Kidney (tissue), 14 donors: ENCODE results near the gene BRINP1. TPM values are rescaled to one million over a fixed set of nuclear protein-coding genes. Genes with fewer than 3 reads are reported as not detected.

Experiments used
- DNase-seq, 5 donors: peaks; one replicate each; pipeline ENCODE4 v3.0.0-alpha.2; 2013 to 2020
- FAIRE-seq: peaks from 2 replicates; lab custom pipeline; 2012; peaks lifted over from hg19 to GRCh38; lab: Jason Lieb, UNC
- H3K27ac ChIP-seq, 2 donors: one replicate each; pipeline ENCODE4 v1.7.0; 2013; ENCODE audit warnings: low read depth in 2 of 2, low read length in 2 of 2, inconsistent platforms in 1 of 2
- H3K27me3 ChIP-seq: one replicate; pipeline ENCODE4 v1.7.1; 2013; ENCODE audit warnings: low read length, inconsistent platforms; ENCODE audit not compliant: control insufficient read depth, insufficient read depth
- H3K36me3 ChIP-seq, 3 donors: one replicate each; pipeline versions ENCODE4 v1.7.0 to v1.7.1; 2013; ENCODE audit warnings: low read length in 3 of 3, control low read depth in 1 of 3, inconsistent platforms in 1 of 3; ENCODE audit not compliant: insufficient read depth in 3 of 3, control insufficient read depth in 2 of 3
- H3K4me1 ChIP-seq, 3 donors: one replicate each; pipeline versions ENCODE4 v1.7.0 to v1.7.1; 2013; ENCODE audit warnings: low read length in 3 of 3, inconsistent platforms in 1 of 3, low read depth in 1 of 3; ENCODE audit not compliant: control insufficient read depth in 2 of 3, insufficient read depth in 2 of 3
- H3K4me3 ChIP-seq, 3 donors: one replicate each; pipeline versions ENCODE4 v1.7.0 to v1.8.1; 2013; ENCODE audit warnings: low read length in 3 of 3, control low read depth in 1 of 3, inconsistent platforms in 1 of 3
- H3K9ac ChIP-seq, 3 donors: one replicate each; pipeline versions ENCODE4 v1.7.0 to v1.7.1; 2013; ENCODE audit warnings: low read length in 3 of 3, control low read depth in 1 of 3, inconsistent platforms in 1 of 3
- H3K9me3 ChIP-seq, 3 donors: one replicate each; pipeline versions ENCODE4 v1.7.0 to v1.7.1; 2013; ENCODE audit warnings: low read length in 3 of 3, control low read depth in 1 of 3, inconsistent platforms in 1 of 3; ENCODE audit not compliant: control insufficient read depth in 2 of 3, insufficient read depth in 1 of 3
- intact Hi-C: fragments of 100-400 bp; cut with DNase I; formaldehyde crosslinking; loops from one replicate; pipeline ENCODE4 v1.11.1; 2022
- polyA plus RNA-seq: library from polyadenylated mRNA; stranded (reverse); fragments of 350-450 nt; fragmentation: Illumina TruSeq; extraction: RNeasy Lipid Tissue Mini Kit (QIAGEN cat#74804); gene quantifications from one replicate; pipeline ENCODE4 v1.2.3, GENCODE V29; 2014; ENCODE audit warnings: low read depth, low replicate concordance; ENCODE audit not compliant: insufficient read depth
- total RNA-seq: library from RNA; stranded (reverse); fragmentation: NEBNext Ultra II Directional; extraction: Animal tissue kit (Norgen Biotek cat#: 25700); gene quantifications from one replicate; pipeline ENCODE4 v1.2.1, GENCODE V29; 2021
- TF ChIP-seq, protein P1 (sequence below): IDR thresholded peaks from 3 replicates; pipeline ENCODE4 v1.5.1; 2012; ENCODE audit warnings: mild to moderate bottlenecking, moderate library complexity, borderline replicate concordance; ENCODE audit not compliant: insufficient read depth; ENCODE audit errors: extremely low read depth
- donor health status: control.
- donor health status: control.
- donor health status: control.
- donor health status: control.
- donor health status: control.
- donor health status: DM: yes; HTN: yes; CAD: no.
- donor health status: Normal renal cell carcinoma (clear cell type).

The BRINP1 gene
- total and polyA plus RNA-seq, 2 donors from 2014 or later = 0.84 to 1.4 TPM

- H3K36me3 ChIP-seq = no peaks in the 10 kb centered on the region
- H3K4me1 ChIP-seq = no peaks in the 10 kb centered on the region
- DNase-seq = no peak
- intact Hi-C loops = no loop called here
- FAIRE-seq = no peak
- H3K9me3 ChIP-seq = no peaks in the 10 kb centered on the region
- H3K4me3 ChIP-seq = no peak overlapping the region
- no peak overlapping the region for H3K27ac ChIP-seq
- no peaks in the 10 kb centered on the region for H3K27me3 ChIP-seq
- TF ChIP-seq, protein P1, sequence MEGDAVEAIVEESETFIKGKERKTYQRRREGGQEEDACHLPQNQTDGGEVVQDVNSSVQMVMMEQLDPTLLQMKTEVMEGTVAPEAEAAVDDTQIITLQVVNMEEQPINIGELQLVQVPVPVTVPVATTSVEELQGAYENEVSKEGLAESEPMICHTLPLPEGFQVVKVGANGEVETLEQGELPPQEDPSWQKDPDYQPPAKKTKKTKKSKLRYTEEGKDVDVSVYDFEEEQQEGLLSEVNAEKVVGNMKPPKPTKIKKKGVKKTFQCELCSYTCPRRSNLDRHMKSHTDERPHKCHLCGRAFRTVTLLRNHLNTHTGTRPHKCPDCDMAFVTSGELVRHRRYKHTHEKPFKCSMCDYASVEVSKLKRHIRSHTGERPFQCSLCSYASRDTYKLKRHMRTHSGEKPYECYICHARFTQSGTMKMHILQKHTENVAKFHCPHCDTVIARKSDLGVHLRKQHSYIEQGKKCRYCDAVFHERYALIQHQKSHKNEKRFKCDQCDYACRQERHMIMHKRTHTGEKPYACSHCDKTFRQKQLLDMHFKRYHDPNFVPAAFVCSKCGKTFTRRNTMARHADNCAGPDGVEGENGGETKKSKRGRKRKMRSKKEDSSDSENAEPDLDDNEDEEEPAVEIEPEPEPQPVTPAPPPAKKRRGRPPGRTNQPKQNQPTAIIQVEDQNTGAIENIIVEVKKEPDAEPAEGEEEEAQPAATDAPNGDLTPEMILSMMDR = no peak
- H3K9ac ChIP-seq = no peak overlapping the region
Observed at GRCh38 chr9:119137479-119137878, 231.8 kb downstream of the BRINP1 start.

- intact Hi-C loops = no loop called here
- Histone ChIP-seq H3K27me3 (no peaks in the 10 kb centered on the region), H3K36me3 (no peaks in the 10 kb centered on the region), H3K9ac (no peak overlapping the region), H3K27ac (no peak overlapping the region), H3K4me3 (no peak overlapping the region), H3K9me3 (no peaks in the 10 kb centered on the region), H3K4me1 (no peaks in the 10 kb centered on the region)
- FAIRE-seq (no peak), DNase-seq (no peak)
- TF ChIP-seq, protein P1 = no peak
Observed at GRCh38 chr9:119126040-119126439, 243.2 kb downstream of the BRINP1 start.

DNA sequence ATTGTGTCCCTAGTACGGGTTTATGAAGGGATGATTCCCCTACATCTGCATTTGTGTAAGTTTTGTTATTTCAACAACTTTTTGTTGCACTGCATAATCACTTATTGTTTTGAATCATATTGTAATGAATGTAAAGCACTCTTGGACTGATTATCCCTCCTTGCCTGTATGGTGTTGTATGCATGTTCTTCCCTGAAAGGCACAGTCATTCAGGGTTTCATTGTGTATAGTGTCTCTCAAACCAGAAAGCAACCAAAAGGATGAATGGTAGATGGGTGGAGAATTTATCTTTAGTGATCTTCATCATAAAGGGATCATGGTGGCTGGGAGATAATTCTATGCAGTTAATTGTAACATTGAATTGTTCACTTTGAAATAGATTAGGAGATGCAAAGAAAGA, 247.3 kb downstream of the BRINP1 start:
- H3K9ac ChIP-seq = no peak overlapping the region
- no peak for FAIRE-seq
- H3K4me3 ChIP-seq = no peak overlapping the region
- H3K36me3 ChIP-seq = no peaks in the 10 kb centered on the region
- TF ChIP-seq, protein P1 = no peak
- intact Hi-C loops = no loop called here
- H3K9me3 ChIP-seq = no peaks in the 10 kb centered on the region
- H3K27me3 ChIP-seq = no peaks in the 10 kb centered on the region
- no peak for DNase-seq
- no peak overlapping the region for H3K27ac ChIP-seq
- H3K4me1 ChIP-seq = no peaks in the 10 kb centered on the region

DNA sequence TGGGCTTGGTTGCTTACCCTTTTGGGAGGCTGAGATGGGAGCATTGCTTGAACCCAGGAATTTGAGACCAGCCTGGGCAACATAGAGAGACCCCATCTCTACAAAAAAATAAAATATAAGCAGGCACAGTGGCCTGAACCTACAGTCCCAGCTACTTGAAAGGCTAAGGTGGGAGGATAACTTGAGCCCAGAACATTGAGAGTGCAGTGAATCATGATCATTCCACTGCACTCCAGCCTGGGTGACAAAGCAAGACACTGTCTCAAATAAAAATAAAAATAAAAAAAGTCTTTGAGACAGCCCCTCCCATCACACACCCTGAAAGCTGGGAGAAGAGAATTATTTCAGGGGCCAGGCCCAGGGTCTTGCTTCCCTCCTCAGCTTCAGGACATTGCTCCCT, 251.8 kb downstream of the BRINP1 start:
- intact Hi-C loops = no loop called here
- H3K4me1 ChIP-seq = no peaks in the 10 kb centered on the region
- TF ChIP-seq, protein P1 = no peak
- no peaks in the 10 kb centered on the region for H3K9me3 ChIP-seq
- no peaks in the 10 kb centered on the region for H3K27me3 ChIP-seq
- FAIRE-seq = no peak
- no peaks in the 10 kb centered on the region for H3K36me3 ChIP-seq
- H3K27ac ChIP-seq = no peak overlapping the region
- H3K9ac ChIP-seq = no peak overlapping the region
- DNase-seq = no peak
- no peak overlapping the region for H3K4me3 ChIP-seq
